ENCODE measurements around the gene SPATA13.

SPATA13 gene

GRCh38 chr13:24146961-24147569 is 13.5 kb upstream of the SPATA13 start:
- no peaks in the 10 kb centered on the region for H3K36me3 ChIP-seq (ENCODE audit: insufficient read depth)
- H3K9ac ChIP-seq = no peak overlapping the region
- no peak overlapping the region for H2AFZ ChIP-seq (ENCODE audit: low read depth)
- H3K4me1 ChIP-seq (ENCODE audit: low read depth, poor library complexity, severe bottlenecking) = no peaks in the 10 kb centered on the region
- no peak overlapping the region for H3K27ac ChIP-seq
- no peak overlapping the region for H3K4me2 ChIP-seq
- H3K79me2 ChIP-seq (ENCODE audit: insufficient read depth, low read depth) = no peaks in the 10 kb centered on the region
- no peak for TF ChIP-seq CTCF (conservative IDR thresholded peaks at IDR 0.05; ENCODE audit: low read depth, low read length)
- H3K4me3 ChIP-seq (IDR thresholded peaks at IDR 0.05; ENCODE audit: insufficient read depth, low read depth, low read length) = no peak overlapping the region
- no peaks in the 10 kb centered on the region for H4K20me1 ChIP-seq (ENCODE audit: insufficient read depth)
- no peaks in the 10 kb centered on the region for H3K27me3 ChIP-seq (ENCODE audit: insufficient read depth, low read depth)

DNA sequence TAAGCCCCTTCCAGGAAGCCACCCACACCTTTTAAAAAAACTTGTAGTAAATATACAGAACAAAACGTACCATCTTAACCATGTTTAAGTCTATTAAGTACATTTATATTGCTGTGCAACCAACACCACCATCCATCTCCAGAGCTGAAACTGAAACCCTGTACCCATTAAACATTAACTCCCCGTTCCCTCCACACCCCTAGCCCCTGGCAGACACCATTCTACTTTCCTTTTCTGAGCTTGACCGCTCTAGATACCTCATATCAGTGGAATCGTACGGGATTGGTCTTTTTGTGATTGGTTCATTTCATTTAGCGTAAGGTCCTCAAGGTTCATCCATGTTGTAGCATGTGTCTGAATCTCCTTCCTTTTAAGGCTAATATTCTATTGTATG is 13.0 kb upstream of the SPATA13 start:
- TF ChIP-seq CTCF (conservative IDR thresholded peaks at IDR 0.05; ENCODE audit: low read depth, low read length) = no peak
- Histone ChIP-seq H2AFZ (ENCODE audit: low read depth) (no peak overlapping the region), H3K4me1 (ENCODE audit: low read depth, poor library complexity, severe bottlenecking) (no peaks in the 10 kb centered on the region), H3K79me2 (ENCODE audit: insufficient read depth, low read depth) (no peaks in the 10 kb centered on the region), H3K27me3 (ENCODE audit: insufficient read depth, low read depth) (no peaks in the 10 kb centered on the region), H3K4me2 (no peak overlapping the region), H4K20me1 (ENCODE audit: insufficient read depth) (no peaks in the 10 kb centered on the region), H3K9ac (no peak overlapping the region), H3K27ac (no peak overlapping the region), H3K36me3 (ENCODE audit: insufficient read depth) (no peaks in the 10 kb centered on the region), H3K4me3 (IDR thresholded peaks at IDR 0.05; ENCODE audit: insufficient read depth, low read depth, low read length) (no peak overlapping the region)

DNA sequence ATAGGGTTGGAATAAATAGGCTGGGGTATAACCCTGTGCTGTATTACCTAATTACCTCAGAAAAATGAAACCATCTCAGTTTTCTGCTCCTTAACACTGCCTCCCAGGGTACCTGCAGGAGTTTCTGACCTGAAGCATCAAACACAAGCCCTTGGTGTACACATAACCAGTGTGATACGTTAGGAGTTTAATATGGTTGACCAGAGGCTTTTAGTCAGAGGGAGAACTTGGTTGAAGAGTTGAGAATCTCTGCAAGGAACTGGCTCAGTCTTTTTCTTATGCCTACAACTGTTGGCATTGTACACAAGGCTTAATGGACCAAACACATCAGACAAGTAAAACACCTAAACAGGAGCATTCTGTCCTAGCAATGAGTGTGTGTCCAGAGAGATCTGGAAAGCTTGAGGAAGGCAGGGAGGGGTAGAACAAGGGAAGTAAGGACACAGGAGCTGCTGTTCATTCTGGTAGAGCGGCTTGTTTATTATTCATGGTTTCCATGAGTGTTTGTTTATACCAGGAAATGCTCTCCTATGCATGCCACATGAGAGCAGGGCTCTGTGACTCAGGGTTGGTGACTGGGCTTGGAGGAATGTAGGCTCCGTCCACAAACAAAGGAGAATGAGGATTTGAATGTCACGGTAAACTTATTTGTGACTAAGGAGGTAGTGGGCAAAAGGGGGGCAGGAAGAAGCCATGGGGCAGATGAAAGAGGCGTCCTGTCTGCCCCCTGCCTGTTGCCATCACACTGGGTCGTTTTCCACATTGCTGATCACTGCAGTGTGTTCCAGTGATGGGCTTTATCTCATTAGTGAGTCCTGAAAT is 11.9 kb upstream of the SPATA13 start:
- Histone ChIP-seq H3K36me3 (ENCODE audit: insufficient read depth) (no peaks in the 10 kb centered on the region), H2AFZ (ENCODE audit: low read depth) (no peak overlapping the region), H3K27ac (no peak overlapping the region), H3K4me2 (no peak overlapping the region), H4K20me1 (ENCODE audit: insufficient read depth) (no peaks in the 10 kb centered on the region), H3K4me3 (IDR thresholded peaks at IDR 0.05; ENCODE audit: insufficient read depth, low read depth, low read length) (no peak overlapping the region), H3K27me3 (ENCODE audit: insufficient read depth, low read depth) (no peaks in the 10 kb centered on the region), H3K79me2 (ENCODE audit: insufficient read depth, low read depth) (no peaks in the 10 kb centered on the region), H3K9ac (no peak overlapping the region), H3K4me1 (ENCODE audit: low read depth, poor library complexity, severe bottlenecking) (no peaks in the 10 kb centered on the region)
- no peak for TF ChIP-seq CTCF (conservative IDR thresholded peaks at IDR 0.05; ENCODE audit: low read depth, low read length)

DNA sequence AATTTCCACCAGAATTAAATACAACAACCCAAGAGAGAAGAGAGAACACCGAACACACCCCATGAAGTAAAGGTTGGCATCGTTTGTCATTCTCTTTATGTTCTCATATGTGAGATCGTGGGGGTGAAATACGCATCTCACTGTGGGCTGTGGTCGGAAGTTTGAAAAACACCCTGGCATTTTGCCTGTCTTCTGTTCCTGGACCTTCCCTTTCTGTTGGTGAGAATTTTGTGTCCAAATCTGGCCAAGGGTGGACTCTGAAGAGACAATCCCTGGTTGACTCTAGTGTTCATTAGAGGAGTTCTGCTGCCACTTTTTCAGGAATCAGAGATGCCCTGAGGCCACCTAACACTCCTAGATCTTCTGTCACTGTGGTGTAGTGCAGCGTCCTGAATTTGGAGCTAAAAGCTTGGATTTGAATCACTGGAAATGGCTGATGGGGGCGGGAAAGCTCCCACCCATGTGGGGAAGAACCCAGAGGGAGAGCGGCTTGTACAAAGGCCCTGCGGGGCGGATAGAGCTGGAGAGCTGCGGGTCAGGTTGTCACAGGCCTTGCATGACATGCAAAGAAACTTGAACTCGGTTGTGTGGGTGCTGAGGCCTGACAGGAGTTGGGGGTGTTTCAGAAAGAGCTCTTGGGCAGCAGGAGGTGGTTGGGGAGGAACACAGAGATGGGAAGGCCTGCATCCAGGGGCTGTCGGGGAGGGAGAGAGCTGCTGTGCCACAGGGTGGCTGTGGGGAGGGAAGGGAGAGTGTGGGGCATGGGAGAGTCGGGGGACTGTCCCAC is 11.1 kb upstream of the SPATA13 start:
- Histone ChIP-seq H3K27me3 (ENCODE audit: insufficient read depth, low read depth) (no peaks in the 10 kb centered on the region), H3K27ac (no peak overlapping the region), H3K4me1 (ENCODE audit: low read depth, poor library complexity, severe bottlenecking) (no peaks in the 10 kb centered on the region), H3K4me3 (IDR thresholded peaks at IDR 0.05; ENCODE audit: insufficient read depth, low read depth, low read length) (no peak overlapping the region), H2AFZ (ENCODE audit: low read depth) (no peak overlapping the region), H3K4me2 (no peak overlapping the region), H3K79me2 (ENCODE audit: insufficient read depth, low read depth) (no peaks in the 10 kb centered on the region), H4K20me1 (ENCODE audit: insufficient read depth) (no peaks in the 10 kb centered on the region), H3K9ac (no peak overlapping the region), H3K36me3 (ENCODE audit: insufficient read depth) (no peaks in the 10 kb centered on the region)
- no peak for TF ChIP-seq CTCF (conservative IDR thresholded peaks at IDR 0.05; ENCODE audit: low read depth, low read length)

All from KMS-11 (cell line).